Prostate gland (tissue), 2 donors: ENCODE results near the gene KRTDAP.

Experiments
- CTCF ChIP-seq, 4 experiments: fragments of 200-600 bp in 2 of 4; fragments of 450-650 bp in 2 of 4; sonication (generic) in 2 of 4; IDR thresholded peaks; 1 replicate in 3 of 4; 2 replicates in 1 of 4; pipeline ENCODE4 v1.5.1; 2016 to 2019; ENCODE audit warnings: antibody characterized with exemption in 4 of 4, mild to moderate bottlenecking in 2 of 4, moderate library complexity in 2 of 4
- POLR2A ChIP-seq: fragments of 450-650 bp; IDR thresholded peaks from one replicate; pipeline ENCODE4 v1.6.1; 2016; ENCODE audit warnings: antibody characterized with exemption, mild to moderate bottlenecking
- POLR2AphosphoS5 ChIP-seq: sonication (generic); formaldehyde crosslinking; IDR thresholded peaks from one replicate; pipeline ENCODE4 v1.6.1; 2017; ENCODE audit warnings: antibody characterized with exemption

- TF ChIP-seq POLR2A (no peak), CTCF (IDR thresholded peaks at IDR 0.05) (no peak), POLR2AphosphoS5 (no peak)
Observed at GRCh38 chr19:35533201-35533821, 43.0 kb upstream of the KRTDAP start, which contains the start of gene GAPDHS.
